Natural killer cell (primary cell): Measurements from ENCODE around the gene PGP. TPM values are rescaled to one million over a fixed set of nuclear protein-coding genes. Genes with fewer than 3 reads are reported as not detected.

Experiments
- ATAC-seq, 3 donors: fragments of 150-1000 bp in 2 of 3; fragments of 200-7000 bp in 1 of 3; cut with Tn5 transposase; 1 replicate in 1 of 3; 2 replicates in 2 of 3; pipeline ENCODE4 v1.10.0; 2021; ENCODE audit warnings: mild to moderate bottlenecking in 2 of 3, moderate library complexity in 2 of 3
- DNase-seq, 2 donors: peaks; one replicate each; pipeline versions ENCODE4 v3.0.0 to v3.0.0-alpha.2; 2013 to 2021; ENCODE audit warnings: mixed read lengths in 1 of 2
- H3K27ac ChIP-seq: one replicate; pipeline ENCODE4 v1.5.1; 2013; ENCODE audit warnings: mild to moderate bottlenecking, low read length
- H3K27me3 ChIP-seq: one replicate; pipeline ENCODE4 v1.6.1; 2013; ENCODE audit warnings: low read length; ENCODE audit not compliant: control insufficient read depth, insufficient read depth
- H3K36me3 ChIP-seq: one replicate; pipeline ENCODE4 v1.6.1; 2013; ENCODE audit warnings: low read length; ENCODE audit not compliant: control insufficient read depth, insufficient read depth
- H3K4me1 ChIP-seq: one replicate; pipeline ENCODE4 v1.6.1; 2013; ENCODE audit warnings: low read length; ENCODE audit not compliant: control insufficient read depth, insufficient read depth
- H3K4me3 ChIP-seq: one replicate; pipeline ENCODE4 v1.5.1; 2013; ENCODE audit warnings: low read length
- H3K9me3 ChIP-seq: one replicate; pipeline ENCODE4 v1.6.1; 2013; ENCODE audit warnings: low read length; ENCODE audit not compliant: control insufficient read depth, insufficient read depth
- H3K27ac Mint-ChIP-seq, 2 donors: one replicate each; pipeline ENCODE4 v1.8.0; 2022; ENCODE audit warnings: mild to moderate bottlenecking in 2 of 2, mixed read lengths in 2 of 2, moderate library complexity in 1 of 2
- H3K27me3 Mint-ChIP-seq, 2 donors: one replicate each; pipeline ENCODE4 v1.8.0; 2022; ENCODE audit warnings: low read depth in 2 of 2, mixed read lengths in 2 of 2
- H3K36me3 Mint-ChIP-seq: one replicate; pipeline ENCODE4 v1.8.0; 2022; ENCODE audit warnings: mixed read lengths
- H3K4me1 Mint-ChIP-seq, 2 donors: one replicate each; pipeline ENCODE4 v1.8.0; 2022; ENCODE audit warnings: mixed read lengths in 2 of 2
- H3K4me3 Mint-ChIP-seq: one replicate; pipeline ENCODE4 v1.8.0; 2022; ENCODE audit warnings: mild to moderate bottlenecking, moderate library complexity, mixed read lengths
- H3K9me3 Mint-ChIP-seq, 2 donors: one replicate each; pipeline ENCODE4 v1.8.0; 2022; ENCODE audit warnings: mixed read lengths in 2 of 2
- CTCF ChIP-seq: fragments of 200-600 bp; IDR thresholded peaks from one replicate; pipeline ENCODE4 v1.8.0; 2022; ENCODE audit warnings: antibody characterized with exemption
- WGBS: methylation state at CpG from one replicate; pipeline ENCODE4 v1.1.7; 2013; ENCODE audit warnings: missing lambda C conversion rate; ENCODE audit not compliant: insufficient coverage; 5-methylcytosine and 5-hydroxymethylcytosine counted together
- intact Hi-C: fragments of 100-400 bp; cut with micrococcal nuclease; formaldehyde crosslinking; loops from one replicate; pipeline ENCODE4 v1.14.2; 2022
- total RNA-seq, 4 donors: library from RNA; stranded (reverse); fragments of 120-200 nt in 1 of 4; gene quantifications; one replicate each; pipeline versions ENCODE4 v1.2.3 to v1.2.4, GENCODE V29; 2013 to 2022

PGP gene
- total RNA-seq, 3 donors from 2014 or later (not counting 1 experiment from before 2014, with no cell fraction given): 9.7 to 12.8 (median 12.4) TPM

GRCh38 chr16:2236337-2237101 is 21.9 kb upstream of the PGP start, which contains the start of gene DNASE1L2:
TSS of gene DNASE1L2 (plus strand) at chr16:2236444. CDS start at chr16:2236817, 373 bp downstream.
- intact Hi-C loops: no loop called here
- H3K4me3 ChIP-seq: no peak within 1 kb of the TSS
- Mint-ChIP-seq H3K36me3 (no peaks in the 10 kb centered on the region), H3K27ac (no peak within 1 kb of the TSS), H3K4me1 (no peaks in the 10 kb centered on the region), H3K9me3 (no peaks in the 10 kb centered on the region), H3K4me3 (no peak within 1 kb of the TSS), H3K27me3 (no peaks in the 10 kb centered on the region)
- peaks cover 6% of the 10 kb centered on the region for H3K27me3 ChIP-seq
- H3K36me3 ChIP-seq: peaks cover 37% of the 10 kb centered on the region
- DNase-seq: no peak
- ATAC-seq: peak in 1 of 3 donors; percentile 24
- peaks cover 13% of the 10 kb centered on the region for H3K4me1 ChIP-seq
- H3K9me3 ChIP-seq: no peaks in the 10 kb centered on the region
- no peak within 1 kb of the TSS for H3K27ac ChIP-seq
- no peak for TF ChIP-seq CTCF
- 19% methylated on average over 64 of the region's 64 CpGs for WGBS

GRCh38 chr16:2235695-2236336 is 21.2 kb upstream of the PGP start:
- 90% methylated on average over 19 of the region's 19 CpGs for WGBS
- no peaks in the 10 kb centered on the region for H3K27me3 Mint-ChIP-seq
- H3K4me3 Mint-ChIP-seq: no peak overlapping the region
- no peaks in the 10 kb centered on the region for H3K36me3 Mint-ChIP-seq
- ATAC-seq (no peak), DNase-seq (no peak)
- no peaks in the 10 kb centered on the region for H3K4me1 Mint-ChIP-seq
- Histone ChIP-seq H3K4me1 (peaks cover 13% of the 10 kb centered on the region), H3K4me3 (no peak overlapping the region), H3K27me3 (peaks cover 6% of the 10 kb centered on the region), H3K9me3 (no peaks in the 10 kb centered on the region), H3K36me3 (peaks cover 44% of the 10 kb centered on the region), H3K27ac (no peak overlapping the region)
- intact Hi-C loops: no loop called here
- no peak for TF ChIP-seq CTCF
- H3K27ac Mint-ChIP-seq: no peak overlapping the region
- no peaks in the 10 kb centered on the region for H3K9me3 Mint-ChIP-seq

- Histone ChIP-seq H3K4me1 (peaks cover 13% of the 10 kb centered on the region), H3K9me3 (no peaks in the 10 kb centered on the region), H3K27ac (no peak overlapping the region), H3K4me3 (no peak overlapping the region), H3K36me3 (peaks cover 46% of the 10 kb centered on the region), H3K27me3 (peaks cover 6% of the 10 kb centered on the region)
- Mint-ChIP-seq H3K27me3 (no peaks in the 10 kb centered on the region), H3K4me1 (no peaks in the 10 kb centered on the region), H3K27ac (no peak overlapping the region), H3K36me3 (no peaks in the 10 kb centered on the region), H3K4me3 (no peak overlapping the region), H3K9me3 (no peaks in the 10 kb centered on the region)
- 95% methylated on average over 28 of the region's 28 CpGs for WGBS
- intact Hi-C loops: no loop called here
- no peak for TF ChIP-seq CTCF
- DNase-seq (no peak), ATAC-seq (no peak)
Measured at GRCh38 chr16:2235234-2235651, 20.6 kb upstream of the PGP start.
